ENCODE data around the gene GLIPR1L2. TPM values are rescaled to one million over a fixed set of nuclear protein-coding genes. Genes with fewer than 3 reads are reported as not detected.
"Not testable (repeated sequence)": the region's sequence is repeated elsewhere in the genome, so short reads cannot be mapped to it uniquely, and the experiment has no call there.

Gene GLIPR1L2
- total RNA-seq (ENCODE audit: insufficient read depth, low replicate concordance) = 2.9 TPM

DNA sequence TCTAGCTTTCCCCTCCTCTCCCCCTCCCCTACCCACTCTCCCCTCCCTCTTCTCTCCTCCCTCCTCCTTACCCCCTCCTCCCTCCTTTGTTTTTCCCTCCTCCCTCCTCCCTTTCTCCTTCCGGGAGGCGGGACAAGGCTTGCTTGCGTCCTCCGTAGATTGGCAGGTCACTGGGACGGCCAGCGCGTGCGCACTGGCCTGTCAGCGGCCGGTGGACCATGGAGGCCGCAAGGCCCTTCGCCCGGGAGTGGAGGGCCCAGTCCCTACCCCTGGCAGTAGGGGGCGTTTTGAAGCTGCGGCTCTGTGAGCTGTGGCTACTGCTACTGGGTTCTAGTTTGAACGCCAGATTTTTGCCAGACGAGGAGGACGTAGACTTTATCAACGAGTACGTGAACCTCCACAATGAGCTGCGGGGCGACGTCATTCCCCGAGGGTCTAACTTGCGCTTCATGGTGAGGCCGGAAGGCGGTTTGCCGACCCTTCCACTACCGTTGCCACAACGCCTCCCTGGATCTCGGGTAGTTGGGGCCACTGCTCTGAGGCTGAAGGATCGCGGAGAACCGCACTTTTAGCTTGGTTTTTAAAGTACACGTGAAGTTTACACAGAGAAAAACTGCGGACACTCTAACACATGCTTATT lies at the start of gene GLIPR1L2:
TSS of gene GLIPR1L2 (plus strand) at position 191 of the 640 bp plus-strand sequence. CDS start at position 219, 28 bp downstream.
- peak; percentile 98 for DNase-seq (ENCODE audit: low spot score)

DNA sequence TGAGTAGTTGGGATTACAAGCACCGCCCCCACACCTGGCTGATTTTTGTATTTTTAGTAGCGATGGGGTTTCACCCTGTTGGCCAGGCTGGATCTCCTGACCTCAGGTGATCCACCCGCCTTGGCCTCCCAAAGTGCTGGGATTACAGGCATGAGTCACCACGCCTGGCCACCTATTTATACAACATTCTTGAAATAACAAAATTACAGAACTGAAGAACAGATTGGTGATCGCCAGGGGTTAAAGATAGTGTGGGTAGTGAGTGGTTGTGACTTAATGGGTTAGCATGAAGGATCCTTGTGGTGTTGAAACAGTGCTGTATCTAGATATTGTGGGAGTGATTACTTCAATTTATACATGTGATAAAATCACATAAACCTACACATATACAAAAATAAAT lies 49.0 kb upstream of the GLIPR1L2 start:
- DNase-seq (ENCODE audit: low spot score) = no peak

DNA sequence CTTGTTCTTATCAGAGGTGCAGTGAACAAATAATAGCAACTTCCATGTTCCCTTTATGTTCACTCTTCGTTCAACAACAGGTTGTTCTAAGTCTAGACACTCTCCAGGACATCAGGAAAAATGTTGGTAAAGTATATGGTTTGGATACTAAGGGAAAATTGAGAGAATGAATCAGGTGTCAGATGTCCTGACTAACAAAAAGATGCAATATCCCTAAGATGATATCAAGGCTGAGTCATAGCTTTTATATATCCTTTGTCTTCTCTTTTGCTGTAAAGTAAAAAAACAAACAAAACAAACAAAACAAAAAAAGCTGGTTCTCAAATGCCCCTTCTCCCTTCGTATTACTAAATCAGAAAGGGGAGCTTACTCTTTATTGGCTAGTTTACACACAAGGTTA lies 45.4 kb upstream of the GLIPR1L2 start:
- no peak for DNase-seq (ENCODE audit: low spot score)

DNA sequence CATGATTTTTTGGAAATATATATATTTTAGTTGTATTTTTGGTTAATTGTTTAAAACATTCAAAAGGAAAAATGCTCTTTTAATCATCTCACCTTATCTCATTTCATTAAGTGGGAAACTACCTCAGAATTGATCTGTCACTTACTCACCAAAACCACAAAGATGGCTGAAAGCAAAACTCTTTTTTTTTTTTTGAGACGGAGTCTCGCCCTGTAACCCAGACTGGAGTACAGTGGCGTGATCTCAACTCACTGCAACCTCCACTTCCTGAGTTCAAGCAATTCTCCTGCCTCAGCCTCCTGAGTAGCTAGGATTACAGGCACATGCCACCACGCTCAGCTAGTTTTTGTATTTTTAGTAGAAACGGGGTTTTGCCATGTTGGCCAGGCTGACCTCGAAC lies 44.7 kb upstream of the GLIPR1L2 start:
- not testable (repeated sequence) for DNase-seq (ENCODE audit: low spot score)

DNA sequence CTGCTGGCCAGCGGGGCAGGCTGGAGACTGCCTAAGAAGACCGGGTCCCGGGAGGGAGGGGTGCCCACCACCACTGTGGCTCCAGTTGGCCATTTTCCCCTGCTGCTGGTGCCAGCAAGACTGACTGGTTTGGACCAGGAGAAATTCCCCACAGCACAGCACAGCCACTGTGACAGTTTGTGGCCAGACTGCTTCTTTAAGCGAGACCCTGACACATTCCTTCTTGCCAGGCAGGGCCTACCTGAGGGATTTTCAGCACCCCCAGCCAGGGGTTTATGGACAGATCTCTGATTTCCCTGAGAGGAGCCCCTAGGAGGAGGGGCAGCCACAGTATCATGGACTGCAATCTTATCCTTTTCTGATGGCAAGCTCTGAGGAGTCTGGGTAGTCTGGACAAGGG lies 40.9 kb upstream of the GLIPR1L2 start:
- DNase-seq (ENCODE audit: low spot score) = no peak

DNA sequence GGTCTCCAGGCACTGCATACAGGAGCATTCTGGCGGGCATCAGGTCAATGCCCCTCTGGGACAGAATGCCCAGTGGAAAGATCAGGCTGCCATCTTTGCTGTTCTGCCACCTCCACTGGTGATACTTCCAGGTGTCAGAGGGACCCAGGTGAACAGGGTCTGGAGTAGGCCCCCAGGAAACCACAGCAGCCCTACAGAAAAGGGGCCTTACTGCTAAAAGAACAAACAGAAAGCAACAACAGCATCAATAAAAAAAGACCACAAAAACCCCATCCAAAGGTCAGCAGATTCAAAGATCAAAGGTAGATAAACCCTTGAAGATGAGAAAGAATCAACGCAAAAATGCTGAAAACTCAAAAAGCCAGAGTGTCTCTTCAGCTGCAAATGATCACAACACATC lies 40.5 kb upstream of the GLIPR1L2 start:
- DNase-seq (ENCODE audit: low spot score) = no peak

DNA sequence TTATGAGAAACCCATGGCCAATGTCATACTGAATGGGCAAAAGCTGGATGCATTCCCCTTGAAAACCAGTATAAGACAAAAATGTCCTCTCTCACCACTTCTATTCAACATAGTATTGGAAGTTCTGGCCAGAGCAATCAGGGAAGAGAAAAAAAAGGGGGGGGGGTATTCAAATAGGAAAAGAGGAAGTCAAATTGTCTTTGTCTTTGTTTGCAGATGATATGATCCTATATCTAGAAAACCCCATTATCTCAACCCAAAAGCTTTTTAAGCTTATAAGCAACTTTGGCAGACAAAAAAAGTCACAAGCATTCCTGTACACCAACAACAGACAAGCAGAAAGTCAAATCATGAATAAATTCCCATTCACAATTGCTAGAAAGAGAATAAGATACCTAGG lies 36.9 kb upstream of the GLIPR1L2 start:
- no peak for DNase-seq (ENCODE audit: low spot score)

DNA sequence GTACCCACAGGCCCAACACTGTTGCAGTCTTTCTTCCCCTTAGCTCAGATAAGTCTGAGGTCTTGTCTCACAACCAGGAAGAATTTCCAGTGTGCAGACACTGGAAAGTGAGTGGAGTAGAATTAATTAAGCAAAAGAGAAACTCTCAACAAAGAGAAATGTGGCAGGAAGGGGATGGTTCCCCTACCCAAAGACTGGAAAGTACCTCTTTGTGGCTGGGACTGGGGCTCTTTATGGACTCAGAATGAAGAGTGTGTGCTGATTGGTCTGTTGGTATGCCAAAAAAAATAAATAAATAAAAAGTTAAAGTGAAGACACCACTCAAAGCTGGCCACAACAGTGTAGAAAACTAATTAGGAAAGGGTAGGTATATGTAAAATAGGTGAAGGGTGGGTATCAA lies 30.0 kb upstream of the GLIPR1L2 start:
- DNase-seq (ENCODE audit: low spot score) = no peak

DNA sequence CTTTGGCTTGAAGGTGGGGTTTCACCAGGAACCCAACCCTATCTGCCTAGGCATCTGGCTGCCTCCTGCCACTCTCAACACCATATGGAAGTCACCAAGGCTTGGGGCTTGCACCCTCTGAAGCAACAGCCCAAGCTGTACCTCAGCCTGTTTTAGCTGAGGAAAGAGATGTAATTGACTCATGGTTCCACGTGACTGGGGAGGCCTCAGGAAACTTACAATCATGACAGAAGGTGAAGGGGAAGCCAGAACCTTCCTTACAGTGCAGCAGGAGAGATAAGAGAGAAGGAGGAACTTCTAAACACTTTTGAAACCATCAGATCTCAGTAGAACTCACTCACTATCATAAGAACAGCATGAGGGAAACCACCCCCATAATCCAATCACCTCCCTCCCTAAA lies 29.5 kb upstream of the GLIPR1L2 start:
- DNase-seq (ENCODE audit: low spot score) = no peak

DNA sequence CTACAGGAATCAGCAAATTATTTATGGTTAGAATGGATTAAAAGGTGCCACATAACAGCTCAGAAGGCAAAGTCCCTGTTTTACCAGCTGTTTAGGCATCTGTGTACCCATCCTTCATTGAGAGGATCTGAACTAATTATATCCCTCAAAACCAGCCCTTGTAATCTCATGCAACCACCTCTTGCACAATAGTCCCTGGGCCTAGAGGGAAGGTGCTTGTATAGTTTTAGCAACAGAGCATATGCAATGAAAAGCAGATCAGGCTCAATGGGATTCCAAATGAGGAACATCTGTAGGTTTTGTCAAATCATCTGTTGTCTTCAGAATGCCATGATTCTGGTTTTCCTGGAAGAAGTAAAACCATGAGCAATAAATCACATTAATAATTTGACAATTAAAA lies 26.0 kb upstream of the GLIPR1L2 start:
- DNase-seq (ENCODE audit: low spot score) = no peak

DNA sequence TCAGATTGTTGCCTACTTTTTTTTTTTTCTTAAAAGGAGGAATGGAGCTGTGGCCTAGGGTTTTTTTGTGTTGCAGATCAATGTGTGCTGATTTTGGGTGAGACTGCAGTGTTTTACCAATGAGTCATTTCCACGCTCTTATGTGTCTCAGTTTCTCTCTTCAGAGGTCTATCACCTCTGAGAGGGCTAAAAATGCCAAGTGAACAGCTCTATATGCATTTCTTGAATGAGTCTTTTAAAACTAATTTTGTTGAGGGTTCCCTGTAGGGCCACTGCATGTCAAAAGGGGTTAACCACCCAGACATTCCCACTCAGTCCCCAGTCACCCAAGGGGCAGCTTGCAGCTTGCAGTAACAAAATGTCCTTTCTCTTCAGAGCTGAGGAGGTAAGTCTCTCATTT lies 24.3 kb upstream of the GLIPR1L2 start:
- DNase-seq (ENCODE audit: low spot score) = no peak

DNA sequence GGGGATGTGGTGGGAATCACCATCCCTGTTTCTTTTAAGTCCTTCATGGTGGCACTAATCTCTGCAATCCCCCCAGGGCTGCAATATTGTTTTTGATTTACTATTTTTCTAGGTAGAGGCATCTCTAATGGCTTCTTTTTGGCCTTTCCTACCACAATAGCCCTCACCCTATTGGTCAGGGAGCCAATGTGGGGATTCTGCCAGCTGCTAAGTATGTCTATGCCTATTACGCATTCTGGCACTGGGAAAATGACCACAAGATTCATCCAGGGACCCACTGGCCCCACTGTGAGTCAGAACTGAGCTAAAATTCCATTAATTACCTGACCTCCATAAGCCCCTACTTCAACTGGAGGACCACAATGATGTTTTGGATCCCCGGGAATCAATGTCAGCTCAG lies 15.9 kb upstream of the GLIPR1L2 start:
- no peak for DNase-seq (ENCODE audit: low spot score)

DNA sequence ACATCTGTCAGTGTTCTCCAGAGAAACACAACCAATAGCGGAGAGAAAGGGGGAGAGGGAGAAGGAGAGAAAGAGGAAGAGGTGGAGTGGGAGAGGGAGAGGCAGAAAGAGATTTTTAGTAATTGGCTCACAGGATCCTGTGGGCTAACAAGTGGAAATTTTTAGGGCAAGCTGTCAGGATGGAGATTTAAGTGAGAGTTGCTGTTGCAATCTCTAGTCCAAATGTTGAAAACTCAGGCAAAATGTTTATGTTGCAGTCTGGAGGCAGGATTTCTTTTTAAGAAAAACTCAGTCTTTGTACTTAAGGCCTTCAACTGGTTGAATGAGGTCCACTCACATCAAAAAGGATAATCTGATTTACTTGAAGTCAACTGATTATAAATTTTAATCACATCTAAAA lies 12.5 kb upstream of the GLIPR1L2 start:
- no peak for DNase-seq (ENCODE audit: low spot score)

DNA sequence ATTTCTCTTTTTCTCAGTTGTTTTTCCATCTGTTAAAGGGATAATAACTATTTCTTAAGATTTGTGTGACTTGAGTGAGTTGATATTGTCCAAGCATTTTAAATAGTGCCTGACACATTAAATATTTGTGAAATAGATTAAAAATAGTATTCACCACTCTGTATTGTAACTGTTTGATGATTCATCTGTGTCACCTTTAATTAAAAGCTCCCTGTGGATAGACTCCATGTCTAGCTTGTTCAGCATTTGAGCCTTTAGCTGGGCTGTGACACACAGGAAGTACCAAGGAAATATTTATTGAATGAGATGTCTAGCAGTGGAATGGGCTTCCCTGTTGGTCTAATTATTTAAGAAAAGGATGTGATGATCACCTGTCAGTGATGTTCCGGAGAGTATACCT lies 1.8 kb upstream of the GLIPR1L2 start:
- DNase-seq (ENCODE audit: low spot score) = peak; percentile 5

DNA sequence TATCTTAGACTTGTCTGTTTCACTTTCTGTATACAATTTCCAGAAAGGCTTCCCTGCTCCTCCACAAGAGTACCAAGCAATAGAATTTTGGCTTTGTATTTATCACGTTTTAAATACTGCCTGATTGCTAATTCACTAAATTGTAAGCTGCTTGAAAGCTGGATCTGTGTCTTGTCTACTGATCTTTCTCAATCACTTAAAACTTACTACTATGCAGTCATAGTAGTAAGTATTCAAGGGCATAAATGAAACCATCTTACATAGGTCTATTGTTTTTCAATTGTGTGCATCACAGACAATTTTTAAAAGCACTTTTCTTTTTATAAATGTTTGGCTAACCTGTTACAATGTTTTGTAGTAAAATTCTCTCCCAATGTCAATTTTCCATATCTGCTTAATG lies 1.2 kb upstream of the GLIPR1L2 start:
- no peak for DNase-seq (ENCODE audit: low spot score)

DNA sequence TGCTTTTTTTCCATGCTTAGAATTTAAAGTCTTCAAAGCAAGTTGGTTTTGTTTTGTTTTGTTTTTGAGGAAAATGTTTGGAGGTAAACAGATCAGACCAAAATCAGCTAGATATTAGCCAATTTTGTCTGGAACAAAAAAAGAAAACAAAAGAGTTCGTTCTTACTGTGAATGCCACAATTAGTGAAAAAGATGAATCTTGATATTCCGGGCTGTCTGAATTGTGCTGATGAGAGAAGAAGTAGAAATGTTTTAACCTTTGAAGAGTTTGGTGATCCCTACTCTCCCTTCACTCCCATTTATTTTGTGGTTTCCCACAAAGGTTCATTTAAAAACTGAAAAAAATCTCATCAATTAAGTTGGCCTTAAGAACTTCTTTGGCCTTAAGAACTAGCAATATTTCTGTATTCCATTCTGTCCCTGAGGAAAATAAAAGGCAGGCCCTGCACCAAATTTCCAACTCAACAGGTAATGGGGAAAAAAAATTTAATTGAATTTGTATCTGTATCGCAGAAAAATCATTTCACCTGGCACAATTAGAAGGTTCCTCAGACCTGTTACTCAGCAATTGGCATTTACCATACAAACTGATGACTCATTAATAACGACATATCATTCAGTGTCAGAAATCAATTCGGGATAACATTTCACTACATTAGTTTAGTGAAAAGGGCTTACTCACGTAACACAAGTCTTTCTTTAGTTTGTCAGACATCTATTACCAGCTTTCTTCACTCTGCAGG lies 562 bp upstream of the GLIPR1L2 start:
- DNase-seq (ENCODE audit: low spot score) = no peak

DNA sequence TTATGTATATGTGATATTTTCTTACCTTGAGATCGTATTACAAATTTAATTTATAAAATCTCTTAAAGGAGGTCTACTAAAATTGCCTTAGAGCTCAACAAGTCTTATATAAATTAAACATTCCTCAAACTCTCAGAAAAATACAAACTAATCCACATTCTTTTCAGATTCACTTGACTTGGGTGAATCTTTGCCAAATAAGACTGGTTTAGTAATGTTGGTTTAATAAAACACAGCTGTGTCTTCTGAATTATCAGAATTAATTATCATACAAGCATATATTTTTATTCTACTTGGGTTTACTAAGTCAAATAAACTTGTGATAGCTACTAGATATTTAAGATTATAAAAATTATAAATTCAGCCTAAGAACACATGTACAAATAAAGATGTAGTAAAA lies 13.3 kb downstream of the GLIPR1L2 start:
- no peak for DNase-seq (ENCODE audit: low spot score)

DNA sequence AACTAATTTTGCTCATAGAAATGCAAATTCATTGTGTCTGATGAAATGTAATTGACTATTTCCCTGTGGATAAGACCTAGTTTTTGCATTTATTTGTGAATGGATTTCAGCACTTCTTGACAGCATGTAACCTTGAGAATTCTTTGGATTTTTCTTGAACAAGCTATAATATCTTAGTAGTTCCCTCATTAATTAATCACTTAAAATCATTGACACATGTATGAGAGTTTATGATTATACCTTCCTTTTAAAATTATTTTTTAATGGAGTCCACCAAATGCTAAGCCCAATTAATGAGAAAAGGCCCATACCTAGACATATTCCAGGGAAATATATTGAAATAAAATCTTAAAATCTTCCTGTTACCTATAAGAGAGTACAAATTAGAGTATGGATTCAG lies 16.8 kb downstream of the GLIPR1L2 start:
- no peak for DNase-seq (ENCODE audit: low spot score)

DNA sequence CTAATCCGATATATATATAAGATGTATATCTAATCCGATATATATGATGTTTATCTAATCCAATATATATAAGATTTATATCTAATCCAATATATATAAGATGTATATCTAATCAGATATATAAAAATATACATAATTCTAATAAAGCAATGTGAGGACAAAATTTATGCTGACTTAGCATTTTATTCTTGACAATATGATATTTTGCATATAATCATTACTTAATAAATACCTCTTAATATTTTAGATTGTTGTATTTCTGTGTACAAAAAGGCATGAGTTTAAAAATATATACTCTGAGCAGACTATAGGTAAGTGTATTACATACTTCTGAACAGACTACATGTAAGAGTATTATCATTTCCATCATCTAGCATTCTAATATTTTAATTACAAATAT lies 18.9 kb downstream of the GLIPR1L2 start:
- DNase-seq (ENCODE audit: low spot score) = no peak

DNA sequence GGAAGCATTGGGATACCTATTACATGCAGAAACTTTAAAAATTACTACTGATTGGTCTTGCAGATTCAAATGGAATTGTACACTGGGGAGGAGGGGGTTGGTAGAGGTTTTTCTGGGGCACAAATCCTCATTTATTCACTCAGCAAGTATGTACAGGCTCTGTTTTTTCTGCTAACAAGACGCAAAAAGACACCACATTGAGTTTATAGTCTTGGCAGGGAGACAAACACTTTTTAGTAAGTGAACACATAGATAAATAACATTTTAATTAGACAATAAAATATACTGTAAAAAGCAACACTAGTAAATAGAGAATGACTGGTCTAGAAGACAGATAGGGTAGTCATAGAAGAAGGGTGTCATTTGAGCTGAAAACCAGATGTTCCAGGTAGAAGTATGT lies 23.8 kb downstream of the GLIPR1L2 start:
- DNase-seq (ENCODE audit: low spot score) = no peak

DNA sequence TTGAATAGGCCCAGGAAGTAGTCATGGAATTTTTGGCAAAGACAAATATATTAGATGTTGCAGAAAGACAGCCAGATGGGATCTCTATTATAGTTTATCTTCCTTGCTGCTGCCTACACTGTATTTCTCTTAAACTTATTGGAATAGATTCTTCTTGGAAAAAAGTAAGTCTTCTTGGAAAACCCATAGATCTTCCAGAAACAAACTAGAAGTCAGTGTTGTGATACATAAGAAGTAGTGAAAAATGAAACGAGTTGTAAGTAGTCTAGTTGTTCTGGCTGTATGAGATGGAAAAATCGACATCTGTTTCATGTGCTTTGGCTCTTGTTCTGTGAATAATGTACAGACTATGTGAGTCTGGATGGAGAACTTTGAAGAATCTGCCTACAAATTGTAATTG lies 29.0 kb downstream of the GLIPR1L2 start:
- no peak for DNase-seq (ENCODE audit: low spot score)

DNA sequence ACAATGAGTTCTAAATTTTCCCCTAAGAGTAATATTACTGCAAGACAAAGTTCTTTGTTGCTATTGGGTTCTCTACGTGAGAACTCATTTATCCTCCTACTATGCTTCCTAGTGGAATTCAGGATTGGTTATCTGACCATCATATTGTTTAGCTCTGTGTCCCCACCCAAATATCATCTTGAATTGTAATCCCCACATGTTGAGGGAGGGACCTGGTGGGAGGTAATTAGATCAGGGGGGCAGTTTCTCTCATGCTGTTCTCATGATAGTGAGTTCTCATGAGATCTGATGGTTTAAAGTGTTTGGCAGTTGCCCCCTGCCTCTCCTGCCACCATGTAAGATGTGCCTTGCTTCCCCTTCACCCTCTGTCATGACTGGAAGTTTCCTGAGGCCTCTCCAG lies 36.6 kb downstream of the GLIPR1L2 start:
- DNase-seq (ENCODE audit: low spot score) = no peak

DNA sequence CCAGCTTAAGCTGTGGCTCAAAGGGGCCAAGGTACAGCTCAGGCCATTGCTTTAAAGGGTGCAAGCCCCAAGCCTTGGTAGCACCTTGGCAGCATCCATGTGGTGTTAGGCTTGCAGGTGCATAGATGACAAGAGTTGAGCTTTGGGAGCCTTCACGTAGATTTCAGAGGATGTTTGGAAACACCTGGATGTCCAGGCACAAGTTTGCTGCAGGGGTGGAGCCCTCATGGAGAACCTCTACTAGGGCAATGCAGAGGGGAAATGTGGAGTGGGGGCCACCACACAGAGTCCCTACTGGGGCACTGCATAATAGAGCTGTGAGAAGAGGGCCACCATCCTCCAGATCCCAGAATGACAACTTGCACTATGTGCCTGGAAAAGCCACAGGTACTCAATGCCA lies 37.9 kb downstream of the GLIPR1L2 start:
- no peak for DNase-seq (ENCODE audit: low spot score)

DNA sequence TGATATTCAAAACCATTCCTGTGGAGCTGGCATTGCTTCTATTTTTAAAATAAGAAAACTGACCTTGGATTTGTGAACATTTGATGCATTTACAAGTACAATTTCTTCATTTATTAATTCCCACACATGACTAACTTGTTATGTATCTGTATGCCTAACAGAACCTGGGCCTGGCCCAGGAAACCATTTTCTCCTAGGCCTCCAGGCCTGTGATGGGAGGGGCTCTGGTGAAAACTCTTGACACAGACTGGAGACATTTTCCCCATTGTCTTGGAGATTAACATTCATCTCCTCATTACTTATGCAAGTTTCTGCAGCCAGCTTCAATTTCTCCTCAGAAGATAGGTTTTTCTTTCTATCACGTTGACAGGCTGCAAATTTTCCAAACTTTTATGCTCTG lies 42.0 kb downstream of the GLIPR1L2 start:
- DNase-seq (ENCODE audit: low spot score) = no peak
